SK-N-SH (cell line): ENCODE results near the gene GPR160. TPM values are rescaled to one million over a fixed set of nuclear protein-coding genes. Genes with fewer than 3 reads are reported as not detected.

Experiments used
- CTCF ChIA-PET: fragments of 300-600, 350-600 bp; formaldehyde crosslinking; extraction: SDS; loops from one replicate; lab custom pipeline; 2021; lab: Yijun Ruan, JAX
- POLR2A ChIA-PET: fragments of 350-600 bp; sonication (Branson Sonifier 250); formaldehyde crosslinking; extraction: SDS; loops from one replicate; lab custom pipeline; 2020; ENCODE audit warnings: antibody characterized with exemption, inconsistent platforms; lab: Yijun Ruan, JAX
- DNase-seq: peaks from one replicate; pipeline ENCODE4 v3.0.0; 2012
- H2AFZ ChIP-seq: fragments of 200-600 bp; sonication (generic); 2 replicates; pipeline ENCODE4 v1.8.1; 2016; ENCODE audit warnings: antibody characterized with exemption, mild to moderate bottlenecking, low read depth
- H3F3A ChIP-seq: fragments of 200-600 bp; sonication (generic); replicated peaks from 2 replicates; pipeline ENCODE3; 2016; ENCODE audit warnings: antibody characterized with exemption, mild to moderate bottlenecking; ENCODE audit not compliant: insufficient read depth
- H3K27ac ChIP-seq, 2 experiments: fragments of 200-500 bp in 1 of 2; fragments of 200-600 bp in 1 of 2; sonication (Bioruptor generic) in 1 of 2; sonication (generic), shearing (Covaris generic) in 1 of 2; 2 replicates each; pipeline versions ENCODE4 v1.5.1 to v1.6.1; 2014 to 2016; ENCODE audit warnings: low read depth in 2 of 2, inconsistent platforms in 1 of 2, low read length in 1 of 2, mild to moderate bottlenecking in 1 of 2, mixed read lengths in 1 of 2
- H3K27me3 ChIP-seq: fragments of 200-600 bp; sonication (generic), shearing (Covaris generic); 2 replicates; pipeline ENCODE4 v1.6.1; 2016; ENCODE audit warnings: mixed run types; ENCODE audit not compliant: insufficient read depth
- H3K36me3 ChIP-seq, 2 experiments: fragments of 200-500 bp in 1 of 2; fragments of 200-600 bp in 1 of 2; sonication (Bioruptor generic) in 1 of 2; sonication (generic) in 1 of 2; replicated peaks in 1 of 2; 2 replicates each; pipeline versions ENCODE3 to v1.5.1; 2014 to 2016; ENCODE audit warnings: low read length in 1 of 2, mild to moderate bottlenecking in 1 of 2; ENCODE audit not compliant: insufficient read depth in 2 of 2, control insufficient read depth in 1 of 2
- H3K4me1 ChIP-seq, 2 experiments: fragments of 200-500 bp in 1 of 2; fragments of 200-600 bp in 1 of 2; sonication (Bioruptor generic) in 1 of 2; sonication (generic), shearing (Covaris generic) in 1 of 2; 2 replicates each; pipeline versions ENCODE4 v1.5.1 to v1.6.1; 2014 to 2016; ENCODE audit warnings: low read depth in 1 of 2, low read length in 1 of 2, mixed run types in 1 of 2; ENCODE audit not compliant: insufficient read depth in 2 of 2, control insufficient read depth in 1 of 2
- H3K4me2 ChIP-seq: fragments of 200-600 bp; sonication (generic), shearing (Covaris generic); 2 replicates; pipeline ENCODE4 v1.6.1; 2017; ENCODE audit warnings: mixed run types
- H3K4me3 ChIP-seq, 2 experiments: fragments of 200-500 bp in 1 of 2; fragments of 200-600 bp in 1 of 2; sonication (Bioruptor generic) in 1 of 2; sonication (generic), shearing (Covaris generic) in 1 of 2; 2 replicates each; pipeline versions ENCODE4 v1.5.1 to v1.8.1; 2014 to 2016; ENCODE audit warnings: low read depth in 2 of 2, inconsistent platforms in 1 of 2, low read length in 1 of 2, mild to moderate bottlenecking in 1 of 2, mixed read lengths in 1 of 2, moderate library complexity in 1 of 2
- H3K79me2 ChIP-seq: fragments of 200-600 bp; sonication (generic); 2 replicates; pipeline ENCODE4 v1.8.1; 2017; ENCODE audit warnings: mild to moderate bottlenecking; ENCODE audit not compliant: insufficient read depth
- H3K9ac ChIP-seq: fragments of 200-600 bp; sonication (generic); 2 replicates; pipeline ENCODE4 v1.6.1; 2017; ENCODE audit warnings: mixed run types
- H3K9me2 ChIP-seq: fragments of 200-600 bp; sonication (generic); 2 replicates; pipeline ENCODE4 v1.6.1; 2017; ENCODE audit warnings: mixed run types
- H3K9me3 ChIP-seq: fragments of 200-600 bp; sonication (generic); 2 replicates; pipeline ENCODE4 v1.6.1; 2017; ENCODE audit warnings: mixed run types, mild to moderate bottlenecking, moderate library complexity
- H4K20me1 ChIP-seq: fragments of 200-600 bp; sonication (generic); 2 replicates; pipeline ENCODE4 v1.6.1; 2017; ENCODE audit warnings: mild to moderate bottlenecking, mixed run types; ENCODE audit not compliant: insufficient read depth
- CTCF ChIP-seq: fragments of 200-600 bp; sonication (generic); IDR thresholded peaks from 2 replicates; pipeline ENCODE4 v1.6.1; 2017; ENCODE audit warnings: antibody characterized with exemption, mild to moderate bottlenecking, moderate library complexity
- ELF1 ChIP-seq: IDR thresholded peaks from 2 replicates; pipeline ENCODE4 v1.4.0; 2012
- FOSL2 ChIP-seq: IDR thresholded peaks from 2 replicates; pipeline ENCODE4 v1.4.0; 2012; ENCODE audit warnings: low read depth, mild to moderate bottlenecking, moderate library complexity, borderline replicate concordance
- FOXJ3 ChIP-seq: sonication (generic); formaldehyde crosslinking; IDR thresholded peaks from 2 replicates; pipeline ENCODE4 v1.5.1; 2020; ENCODE audit warnings: mild to moderate bottlenecking, missing genetic modification reagents
- FOXM1 ChIP-seq: IDR thresholded peaks from 2 replicates; pipeline ENCODE4 v1.4.0; 2012; ENCODE audit warnings: low read depth, mild to moderate bottlenecking
- GATA2 ChIP-seq: sonication (generic); formaldehyde crosslinking; IDR thresholded peaks from 2 replicates; pipeline ENCODE4 v1.5.0; 2020; ENCODE audit warnings: mild to moderate bottlenecking, missing genetic modification reagents
- MAX ChIP-seq: IDR thresholded peaks from 2 replicates; pipeline ENCODE4 v1.4.0; 2012; ENCODE audit warnings: low read depth
- MEF2A ChIP-seq: IDR thresholded peaks from 2 replicates; pipeline ENCODE4 v1.4.0; 2012; ENCODE audit warnings: low read depth, borderline replicate concordance
- NFIC ChIP-seq: IDR thresholded peaks from 2 replicates; pipeline ENCODE4 v1.4.0; 2012; ENCODE audit warnings: borderline replicate concordance
- NRF1 ChIP-seq: IDR thresholded peaks from 2 replicates; pipeline ENCODE4 v1.6.1; 2012; ENCODE audit warnings: low read depth, mild to moderate bottlenecking, low read length
- PBX3 ChIP-seq: IDR thresholded peaks from 2 replicates; pipeline ENCODE4; 2012
- REST ChIP-seq: IDR thresholded peaks from 2 replicates; pipeline ENCODE4 v1.6.1; 2012; ENCODE audit warnings: mild to moderate bottlenecking, low read depth, low read length, moderate library complexity
- RXRA ChIP-seq: IDR thresholded peaks from 2 replicates; pipeline ENCODE4 v1.4.0; 2012; ENCODE audit warnings: low read depth, mild to moderate bottlenecking, borderline replicate concordance
- SMC3 ChIP-seq: IDR thresholded peaks from 2 replicates; pipeline ENCODE4 v1.6.1; 2012; ENCODE audit warnings: low read depth, low read length, improper control_type of control experiment
- TAF1 ChIP-seq: IDR thresholded peaks from 2 replicates; pipeline ENCODE4 v1.6.1; 2012; ENCODE audit warnings: low read depth, mild to moderate bottlenecking, low read length, moderate library complexity, borderline replicate concordance
- YY1 ChIP-seq: IDR thresholded peaks from 2 replicates; pipeline ENCODE4 v1.4.0; 2012; ENCODE audit warnings: low read depth, mild to moderate bottlenecking
- WGBS: methylation state at CpG from one replicate; pipeline ENCODE4 v1.1.6; 2017; ENCODE audit warnings: low lambda C conversion rate; 5-methylcytosine and 5-hydroxymethylcytosine counted together
- polyA plus RNA-seq, 3 experiments: library from polyadenylated mRNA; depleted of rRNA; stranded (reverse); fragments of >200 nt; gene quantifications; 2 replicates each; pipeline ENCODE4 v1.2.3, GENCODE V29; 2012

GPR160 gene
- polyA plus RNA-seq, 1 of the 3 experiments (the other 2 are of a cell fraction) = 0.31 TPM

- Histone ChIP-seq H2AFZ (no peak overlapping the region), H3K4me2 (no peak overlapping the region)
These were observed 11.6 kb downstream of the GPR160 start for GRCh38 chr3:170049146-170050000.

More at GRCh38 chr3:170049146-170050000, 11.6 kb downstream of the GPR160 start:
- Histone ChIP-seq H4K20me1 (no peaks in the 10 kb centered on the region), H3K9me3 (no peaks in the 10 kb centered on the region), H3F3A (peaks cover 4% of the 10 kb centered on the region), H3K36me3 (no peaks in the 10 kb centered on the region), H3K27ac (no peak overlapping the region), H3K9ac (no peak overlapping the region), H3K4me3 (no peak overlapping the region), H3K4me1 (peaks cover 0 to 9% of the 10 kb centered on the region in 2 experiments; a peak in 1 of 4 replicates), H3K79me2 (no peaks in the 10 kb centered on the region), H3K9me2 (no peaks in the 10 kb centered on the region), H3K27me3 (no peaks in the 10 kb centered on the region; the same call in 1 of the 2 replicates)
- DNase-seq = no peak
- WGBS = 74% methylated on average over 8 of the region's 10 CpGs
- ChIA-PET POLR2A (no interaction called here), CTCF (interaction anchor here (0.8 kb wide), 1 partner anchor 12 kb away, joined by 4 read pairs; no protein-coding TSS in a partner anchor)
- TF ChIP-seq CTCF (no peak), YY1 (no peak), FOXJ3 (CRISPR knock-in tag) (no peak), MAX (no peak), NFIC (no peak), FOSL2 (no peak), GATA2 (no peak), REST (no peak), NRF1 (no peak), SMC3 (no peak), PBX3 (no peak), TAF1 (no peak), MEF2A (no peak), ELF1 (no peak), FOXM1 (no peak), RXRA (no peak)
